GM21423 (cell line): ENCODE measurements around the gene RHBDD3.

ENCODE experiments used
- ATAC-seq: cut with Tn5 transposase; IDR thresholded peaks from one replicate; pipeline ENCODE4 v1.9.1; 2021; ENCODE audit warnings: mild to moderate bottlenecking, moderate library complexity; ENCODE audit not compliant: unreplicated experiment

The RHBDD3 gene

DNA sequence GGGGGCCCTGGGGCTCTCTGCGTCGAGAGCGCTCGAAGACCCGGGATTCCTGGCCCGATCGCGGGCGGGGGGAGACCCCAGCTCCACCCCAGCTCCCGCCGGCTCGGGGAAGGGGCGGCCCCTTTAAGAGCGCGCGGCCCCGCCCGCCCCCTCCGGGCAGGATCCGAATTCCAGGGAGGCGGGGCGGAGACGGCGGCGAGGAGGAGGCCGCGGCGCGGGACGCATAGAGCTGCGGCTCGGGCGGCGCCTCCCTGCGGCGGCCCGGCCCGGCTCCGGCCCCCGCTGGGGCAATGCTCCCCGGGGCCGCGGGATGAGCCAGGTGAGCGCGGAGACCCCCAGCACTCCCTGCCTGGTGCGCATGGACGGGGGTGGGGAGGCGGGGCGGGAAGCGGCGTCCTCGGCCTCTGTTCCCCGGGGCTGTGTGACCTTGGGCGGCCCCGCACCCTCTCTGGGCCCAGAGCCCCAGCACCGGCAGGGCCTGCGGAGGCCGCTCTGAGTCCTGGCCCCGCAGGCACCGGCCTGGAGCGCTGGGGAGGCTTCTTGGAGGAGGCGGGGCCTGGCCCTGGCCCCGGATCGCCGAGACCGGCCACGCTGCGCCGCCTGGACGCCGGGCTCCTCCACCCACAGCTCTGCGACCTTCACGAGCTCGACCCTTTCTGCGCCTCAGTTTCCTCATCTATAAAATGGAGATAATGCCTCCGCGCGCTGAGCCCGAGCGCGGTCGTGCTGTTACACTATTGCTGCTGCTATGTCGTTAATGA lies 39.2 kb upstream of the RHBDD3 start:
- no peak for ATAC-seq

- no peak for ATAC-seq
Observed at GRCh38 chr22:29306175-29306834, 38.5 kb upstream of the RHBDD3 start, which contains the start of gene GAS2L1. GAS2L1 (plus strand) TSS chr22:29306650; CDS start chr22:29308106, 1,456 bp downstream.

- ATAC-seq = no peak
Observed at GRCh38 chr22:29305836-29306174, 38.0 kb upstream of the RHBDD3 start.

- ATAC-seq = no peak
Observed at GRCh38 chr22:29302681-29303465, 35.1 kb upstream of the RHBDD3 start.

DNA sequence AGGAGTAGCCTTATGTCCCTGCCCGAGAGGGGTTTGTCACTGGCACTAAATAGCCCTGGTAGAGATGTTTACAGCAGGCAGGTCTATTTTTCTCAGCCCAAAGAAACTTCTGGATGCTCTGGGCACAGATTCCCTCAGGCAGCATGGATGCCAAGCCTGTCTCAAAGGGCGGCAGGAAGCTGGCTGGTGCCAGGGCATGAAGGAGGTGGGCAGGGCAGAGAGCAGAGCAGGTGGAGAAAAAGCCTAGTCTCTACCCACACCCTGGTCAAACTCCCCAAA lies 34.6 kb upstream of the RHBDD3 start:
- ATAC-seq = no peak

- no peak for ATAC-seq
Observed at GRCh38 chr22:29301716-29302401, 34.1 kb upstream of the RHBDD3 start.

GRCh38 chr22:29300807-29301601 lies 33.2 kb upstream of the RHBDD3 start:
- ATAC-seq = no peak

- ATAC-seq = no peak
Observed at GRCh38 chr22:29300467-29300806, 32.7 kb upstream of the RHBDD3 start.

GRCh38 chr22:29299136-29299900 lies 31.5 kb upstream of the RHBDD3 start:
- ATAC-seq = no peak

GRCh38 chr22:29298641-29299040 lies 30.9 kb upstream of the RHBDD3 start:
- ATAC-seq = no peak

DNA sequence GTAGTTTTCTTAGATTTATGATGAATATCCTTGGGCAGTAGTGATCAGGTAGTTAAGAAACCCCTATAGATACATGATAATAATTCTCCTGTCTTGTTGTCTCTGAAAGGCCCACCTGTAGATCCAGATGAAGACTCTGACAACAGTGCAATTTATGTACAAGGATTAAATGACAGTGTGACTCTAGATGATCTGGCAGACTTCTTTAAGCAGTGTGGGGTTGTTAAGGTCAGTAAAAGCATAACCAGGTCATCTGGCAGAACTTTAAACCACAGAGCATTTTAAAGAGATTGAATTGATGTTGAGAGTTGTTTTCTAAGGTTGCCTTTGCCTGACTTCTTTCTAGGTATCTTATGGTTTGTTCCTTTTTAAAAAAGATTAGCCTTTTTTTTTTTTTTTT lies 24.6 kb upstream of the RHBDD3 start:
- no peak for ATAC-seq

GRCh38 chr22:29291215-29291614 lies 23.4 kb upstream of the RHBDD3 start:
- no peak for ATAC-seq

- ATAC-seq = no peak
Observed at GRCh38 chr22:29290061-29290460, 22.3 kb upstream of the RHBDD3 start.

DNA sequence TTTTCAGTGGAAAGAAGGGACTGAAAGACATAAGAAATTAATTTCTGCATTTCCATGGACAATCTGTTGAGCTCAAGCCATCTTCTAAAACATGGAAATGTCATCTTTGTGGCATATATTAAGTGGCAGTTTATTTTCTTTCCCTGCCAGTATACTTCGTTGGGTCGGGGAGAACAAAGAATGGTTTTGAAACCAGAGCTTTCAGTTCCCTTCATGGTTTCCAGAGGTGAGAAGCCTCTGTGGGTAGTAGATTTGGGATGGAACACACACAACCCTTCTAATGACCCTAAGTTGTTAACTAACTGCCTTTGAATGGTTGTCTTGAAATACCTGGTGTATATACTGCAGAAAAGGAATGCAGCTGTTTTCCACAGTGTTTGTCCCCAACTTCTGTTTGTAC lies 21.1 kb upstream of the RHBDD3 start:
- ATAC-seq = no peak

- no peak for ATAC-seq
Observed at GRCh38 chr22:29284196-29284595, 16.4 kb upstream of the RHBDD3 start.

GRCh38 chr22:29277927-29278326 lies 10.1 kb upstream of the RHBDD3 start:
- ATAC-seq = no peak

- ATAC-seq = no peak
Observed at GRCh38 chr22:29275819-29276565, 8.2 kb upstream of the RHBDD3 start.

GRCh38 chr22:29275167-29275566 lies 7.4 kb upstream of the RHBDD3 start:
- ATAC-seq = no peak

GRCh38 chr22:29272624-29273023 lies 4.8 kb upstream of the RHBDD3 start:
- no peak for ATAC-seq
